Spleen (tissue), 7 donors: ENCODE results near the gene UHRF1.

Experiments used
- POLR2A ChIP-seq, 3 donors: fragments of 450-650 bp; IDR thresholded peaks; one replicate each; pipeline ENCODE4 v1.5.1; 2017; ENCODE audit warnings: antibody characterized with exemption in 3 of 3, mild to moderate bottlenecking in 1 of 3
- POLR2AphosphoS5 ChIP-seq, 3 donors: sonication (generic); formaldehyde crosslinking; IDR thresholded peaks; one replicate each; pipeline ENCODE4 v1.5.1; 2017; ENCODE audit warnings: antibody characterized with exemption in 3 of 3
- TF ChIP-seq, protein P1 (sequence below), 11 experiments: fragments of 200-600 bp in 7 of 11; fragments of 450-650 bp in 4 of 11; sonication (generic) in 4 of 11; IDR thresholded peaks in 8 of 11; conservative IDR thresholded peaks in 3 of 11; 1 replicate in 7 of 11; 2 replicates in 4 of 11; pipeline versions ENCODE4 v1.4.0 to v1.8.0; 2016 to 2021; ENCODE audit warnings: antibody characterized with exemption in 11 of 11, inconsistent platforms in 4 of 11, mild to moderate bottlenecking in 1 of 11
- donor health status: DM: no; HTN: no; CAD: no; lungs with moderate emphysema.
- donor health status: DM: no; HTN: no; CAD: no.
- donor health status: DM: no; HTN: no; CAD: no.

DNA sequence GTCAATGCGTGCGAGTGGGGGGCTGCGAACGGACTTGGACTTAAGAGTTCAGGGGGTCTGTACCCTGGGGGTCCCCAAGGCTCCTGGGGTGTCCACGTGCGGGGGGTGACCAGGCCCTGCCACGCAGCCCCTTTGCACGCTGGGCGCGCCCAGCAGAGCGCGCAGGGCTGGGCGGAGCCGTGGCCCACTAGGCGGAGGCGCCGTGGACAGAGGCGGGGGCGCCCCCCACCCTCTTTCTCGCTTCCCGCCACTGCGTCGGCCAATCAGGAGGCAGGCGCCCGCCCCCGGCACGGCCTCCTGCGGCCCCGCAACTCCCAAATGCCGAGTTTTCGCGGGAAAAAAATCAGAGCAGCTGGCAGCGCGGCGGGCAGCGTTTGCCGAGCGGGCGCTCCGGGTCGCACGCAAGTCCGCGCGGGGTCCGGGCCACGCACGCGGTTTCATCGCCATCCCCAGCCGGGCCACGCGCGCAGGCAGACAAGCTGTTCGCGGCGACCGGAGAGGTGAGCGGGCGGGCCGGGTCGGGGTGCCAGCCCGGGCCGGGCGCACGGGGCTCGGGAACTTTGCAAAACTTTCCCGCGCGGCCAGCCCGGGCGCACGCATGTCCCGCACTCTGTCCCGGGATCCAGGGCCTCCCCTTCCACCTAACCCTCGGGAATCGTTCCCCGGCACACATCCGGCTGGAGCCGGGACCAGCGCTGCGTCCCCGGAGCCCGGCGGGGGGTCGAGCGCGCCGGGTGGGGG lies at the start of gene UHRF1:
- TF ChIP-seq POLR2A (IDR thresholded peaks at IDR 0.05): no peak
- TF ChIP-seq, protein P1, sequence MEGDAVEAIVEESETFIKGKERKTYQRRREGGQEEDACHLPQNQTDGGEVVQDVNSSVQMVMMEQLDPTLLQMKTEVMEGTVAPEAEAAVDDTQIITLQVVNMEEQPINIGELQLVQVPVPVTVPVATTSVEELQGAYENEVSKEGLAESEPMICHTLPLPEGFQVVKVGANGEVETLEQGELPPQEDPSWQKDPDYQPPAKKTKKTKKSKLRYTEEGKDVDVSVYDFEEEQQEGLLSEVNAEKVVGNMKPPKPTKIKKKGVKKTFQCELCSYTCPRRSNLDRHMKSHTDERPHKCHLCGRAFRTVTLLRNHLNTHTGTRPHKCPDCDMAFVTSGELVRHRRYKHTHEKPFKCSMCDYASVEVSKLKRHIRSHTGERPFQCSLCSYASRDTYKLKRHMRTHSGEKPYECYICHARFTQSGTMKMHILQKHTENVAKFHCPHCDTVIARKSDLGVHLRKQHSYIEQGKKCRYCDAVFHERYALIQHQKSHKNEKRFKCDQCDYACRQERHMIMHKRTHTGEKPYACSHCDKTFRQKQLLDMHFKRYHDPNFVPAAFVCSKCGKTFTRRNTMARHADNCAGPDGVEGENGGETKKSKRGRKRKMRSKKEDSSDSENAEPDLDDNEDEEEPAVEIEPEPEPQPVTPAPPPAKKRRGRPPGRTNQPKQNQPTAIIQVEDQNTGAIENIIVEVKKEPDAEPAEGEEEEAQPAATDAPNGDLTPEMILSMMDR (IDR thresholded peaks at IDR 0.05 in 8 of 11, conservative IDR thresholded peaks at IDR 0.05 in 3 of 11): no peak
- TF ChIP-seq POLR2AphosphoS5 (IDR thresholded peaks at IDR 0.05): no peak
